Ascending aorta (tissue), 2 donors: ENCODE data around the gene NXPH4. TPM values are rescaled to one million over a fixed set of nuclear protein-coding genes. Genes with fewer than 3 reads are reported as not detected.
A peak's percentile ranks its signal among the peaks of the same experiment; 100 is the strongest.

Experiments
- DNase-seq, 2 donors: peaks; one replicate each; pipeline ENCODE4 v3.0.0-alpha.2; 2019; ENCODE audit warnings: low spot score in 2 of 2
- H3K27ac ChIP-seq, 2 donors: fragments of 200-600 bp; sonication (generic); one replicate each; pipeline ENCODE4 v1.5.1; 2016 to 2017; ENCODE audit warnings: mild to moderate bottlenecking in 1 of 2
- H3K27me3 ChIP-seq: fragments of 200-600 bp; sonication (generic); one replicate; pipeline ENCODE4 v1.5.1; 2017
- H3K36me3 ChIP-seq, 2 donors: fragments of 200-600 bp; sonication (generic); one replicate each; pipeline ENCODE4 v1.5.1; 2016
- H3K4me1 ChIP-seq, 2 donors: fragments of 200-600 bp; sonication (generic); one replicate each; pipeline ENCODE4 v1.5.1; 2016 to 2017; ENCODE audit warnings: mild to moderate bottlenecking in 1 of 2
- H3K4me3 ChIP-seq, 2 donors: fragments of 200-600 bp; sonication (generic); one replicate each; pipeline ENCODE4 v1.5.1; 2016 to 2017; ENCODE audit warnings: mild to moderate bottlenecking in 1 of 2
- H3K9me3 ChIP-seq, 2 donors: fragments of 200-600 bp; sonication (generic); one replicate each; pipeline ENCODE4 v1.5.1; 2016
- CTCF ChIP-seq, 3 experiments: fragments of 200-600 bp in 2 of 3; fragments of 450-650 bp in 1 of 3; sonication (generic) in 2 of 3; IDR thresholded peaks; one replicate each; pipeline ENCODE4 v1.5.1; 2016 to 2019; ENCODE audit warnings: antibody characterized with exemption in 3 of 3, mild to moderate bottlenecking in 1 of 3, moderate library complexity in 1 of 3
- intact Hi-C: fragments of 100-400 bp; cut with DNase I; formaldehyde crosslinking; loops from one replicate; pipeline ENCODE4 v1.15.1; 2023
- total RNA-seq: library from RNA; depleted of rRNA; stranded (reverse); fragments of >200 nt; gene quantifications from one replicate; pipeline ENCODE4 v1.1.0, GENCODE V29; 2016

NXPH4 gene
- total RNA-seq, 1 donor from 2014 or later: not detected

GRCh38 chr12:57170408-57170807, 46.2 kb upstream of the NXPH4 start:
- no peak for DNase-seq
- peaks cover 68 to 94% of the 10 kb centered on the region in 2 donors for H3K36me3 ChIP-seq
- H3K27me3 ChIP-seq: no peaks in the 10 kb centered on the region
- no peak for TF ChIP-seq CTCF (IDR thresholded peaks at IDR 0.05)
- intact Hi-C loops: no loop called here
- peak overlapping the region in 1 of 2 donors; percentile 34 for H3K27ac ChIP-seq
- no peaks in the 10 kb centered on the region for H3K4me1 ChIP-seq
- H3K4me3 ChIP-seq: no peak overlapping the region
- H3K9me3 ChIP-seq: no peaks in the 10 kb centered on the region

GRCh38 chr12:57170927-57171326, 45.7 kb upstream of the NXPH4 start:
- no peak for DNase-seq
- intact Hi-C loops: no loop called here
- Histone ChIP-seq H3K36me3 (peaks cover 67 to 91% of the 10 kb centered on the region in 2 donors), H3K4me1 (no peaks in the 10 kb centered on the region), H3K27me3 (no peaks in the 10 kb centered on the region), H3K27ac (peak overlapping the region in 1 of 2 donors; percentile 40), H3K9me3 (no peaks in the 10 kb centered on the region), H3K4me3 (no peak overlapping the region)
- TF ChIP-seq CTCF (IDR thresholded peaks at IDR 0.05): no peak

- Histone ChIP-seq H3K9me3 (no peaks in the 10 kb centered on the region), H3K27ac (peak overlapping the region in 1 of 2 donors; percentile 40), H3K36me3 (peaks cover 67 to 91% of the 10 kb centered on the region in 2 donors), H3K27me3 (no peaks in the 10 kb centered on the region), H3K4me3 (no peak overlapping the region), H3K4me1 (no peaks in the 10 kb centered on the region)
- intact Hi-C loops: no loop called here
- TF ChIP-seq CTCF (IDR thresholded peaks at IDR 0.05): no peak
- no peak for DNase-seq
These were observed 44.9 kb upstream of the NXPH4 start for GRCh38 chr12:57171668-57172067.

GRCh38 chr12:57173089-57173488, 43.5 kb upstream of the NXPH4 start:
- DNase-seq: no peak
- no peak overlapping the region for H3K4me3 ChIP-seq
- H3K27ac ChIP-seq: no peak overlapping the region
- no peaks in the 10 kb centered on the region for H3K4me1 ChIP-seq
- no peaks in the 10 kb centered on the region for H3K27me3 ChIP-seq
- no peaks in the 10 kb centered on the region for H3K9me3 ChIP-seq
- peak; percentile 35 to 57 (median 51) for TF ChIP-seq CTCF (IDR thresholded peaks at IDR 0.05)
- intact Hi-C loops: no loop called here
- peaks cover 67 to 91% of the 10 kb centered on the region in 2 donors for H3K36me3 ChIP-seq

GRCh38 chr12:57173683-57174082, 42.9 kb upstream of the NXPH4 start:
- TF ChIP-seq CTCF (IDR thresholded peaks at IDR 0.05): no peak
- no peak for DNase-seq
- intact Hi-C loops: no loop called here
- Histone ChIP-seq H3K36me3 (peaks cover 67 to 93% of the 10 kb centered on the region in 2 donors), H3K27ac (no peak overlapping the region), H3K4me1 (no peaks in the 10 kb centered on the region), H3K27me3 (no peaks in the 10 kb centered on the region), H3K4me3 (no peak overlapping the region), H3K9me3 (no peaks in the 10 kb centered on the region)
